ENCODE results near the gene SFTPD.

Gene SFTPD

DNA sequence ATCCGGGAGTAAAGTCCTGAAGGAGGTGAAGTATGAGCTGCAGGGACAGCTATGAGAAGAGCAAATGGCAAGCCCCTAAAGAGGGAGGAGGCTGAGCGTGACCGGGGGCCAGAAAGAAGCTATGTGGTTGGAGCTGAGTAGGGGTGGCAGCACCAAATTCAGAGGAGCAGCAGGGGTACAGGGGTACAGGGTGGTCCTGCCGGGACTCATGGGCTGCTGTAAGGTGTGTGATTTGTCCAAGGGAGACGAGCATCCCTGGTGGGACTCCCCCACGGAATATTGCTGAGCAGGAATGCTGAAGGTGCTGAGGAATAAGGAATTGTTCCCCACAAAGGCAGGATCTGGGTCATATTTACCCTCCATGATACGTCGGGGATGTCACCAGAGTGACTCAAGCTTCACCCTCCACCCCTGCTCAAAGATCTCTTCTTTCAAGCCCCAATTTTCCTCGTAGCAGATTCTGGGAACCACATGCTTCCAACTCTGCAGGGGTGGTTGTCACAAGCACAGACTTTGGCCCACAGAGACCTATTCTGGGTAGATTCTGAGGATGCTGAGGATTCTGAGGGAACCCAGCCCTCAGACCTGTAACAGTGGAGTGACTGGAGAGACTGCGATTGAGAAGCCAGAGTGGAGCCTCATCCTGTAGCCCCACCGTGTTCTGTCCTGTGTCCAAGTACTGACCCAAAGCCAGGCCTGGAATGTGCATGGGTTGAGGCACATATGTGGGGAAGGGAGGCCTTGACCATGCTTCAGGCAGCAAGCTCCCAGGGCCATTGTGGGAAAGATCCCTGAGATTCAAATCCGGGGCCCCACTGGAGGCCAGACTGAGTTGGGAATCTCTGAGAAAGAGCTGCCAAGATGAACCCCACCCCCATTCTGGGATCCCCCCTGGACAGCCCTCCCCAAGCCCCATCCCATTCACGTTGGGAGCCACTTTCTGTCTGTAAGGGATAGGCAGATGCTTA, 4.2 kb downstream of the SFTPD start:
- DNase-seq, result no peak

DNA sequence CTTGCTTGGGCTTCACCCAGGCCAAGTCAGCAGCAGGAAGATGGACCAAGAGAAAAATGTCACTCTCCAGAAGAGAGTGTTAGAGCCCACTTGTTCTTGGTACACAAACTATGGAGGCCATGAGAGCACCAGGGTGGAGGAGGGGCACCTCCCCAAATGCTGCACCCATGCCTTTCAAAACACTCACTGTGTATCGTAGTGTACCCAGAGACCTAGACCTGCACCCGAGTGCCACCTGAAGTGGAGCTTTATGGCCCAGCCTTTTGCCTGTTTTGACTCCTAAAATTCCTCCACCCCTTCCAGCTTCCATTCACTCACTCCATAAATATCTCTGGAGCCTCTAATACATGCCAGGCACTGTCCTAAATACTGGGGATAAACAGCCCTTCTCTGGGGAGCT, 5.0 kb downstream of the SFTPD start:
- DNase-seq, result no peak

- DNase-seq, result no peak
Measured at GRCh38 chr10:79942261-79943185, 6.4 kb downstream of the SFTPD start.

DNA sequence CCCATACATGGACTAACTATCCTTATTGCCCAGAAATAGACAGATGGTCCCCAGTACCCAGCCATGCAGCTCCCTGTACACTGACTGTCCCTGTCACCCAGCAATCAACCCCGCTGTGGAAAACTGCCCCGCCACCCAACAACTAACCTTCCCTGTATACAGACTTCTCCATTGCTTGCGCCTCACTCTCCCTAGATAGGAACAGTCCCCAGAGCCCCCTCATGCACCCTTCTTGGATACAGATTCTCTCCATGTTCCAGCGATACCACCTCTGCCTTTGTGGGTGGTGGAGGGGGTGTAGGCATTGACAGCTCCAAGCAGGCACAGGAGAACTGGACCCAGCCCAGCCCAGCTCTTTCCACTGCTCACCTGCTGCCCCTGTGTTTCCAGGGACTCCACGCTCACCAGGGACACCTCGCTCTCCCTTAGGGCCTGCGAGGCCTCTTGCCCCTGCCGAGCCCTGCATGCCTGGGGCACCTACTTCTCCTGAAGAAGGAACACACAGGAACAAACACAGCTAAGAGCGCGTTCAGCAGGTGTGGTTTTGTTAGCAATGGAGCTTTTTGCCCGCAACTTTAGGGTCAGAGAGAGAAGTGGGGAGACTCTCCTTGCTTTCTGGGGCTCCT, 7.2 kb downstream of the SFTPD start:
- no peak for DNase-seq

- no peak for DNase-seq
Measured at GRCh38 chr10:79941146-79941545, 7.8 kb downstream of the SFTPD start.

GRCh38 chr10:79940431-79940830, 8.5 kb downstream of the SFTPD start:
- DNase-seq, result no peak

DNA sequence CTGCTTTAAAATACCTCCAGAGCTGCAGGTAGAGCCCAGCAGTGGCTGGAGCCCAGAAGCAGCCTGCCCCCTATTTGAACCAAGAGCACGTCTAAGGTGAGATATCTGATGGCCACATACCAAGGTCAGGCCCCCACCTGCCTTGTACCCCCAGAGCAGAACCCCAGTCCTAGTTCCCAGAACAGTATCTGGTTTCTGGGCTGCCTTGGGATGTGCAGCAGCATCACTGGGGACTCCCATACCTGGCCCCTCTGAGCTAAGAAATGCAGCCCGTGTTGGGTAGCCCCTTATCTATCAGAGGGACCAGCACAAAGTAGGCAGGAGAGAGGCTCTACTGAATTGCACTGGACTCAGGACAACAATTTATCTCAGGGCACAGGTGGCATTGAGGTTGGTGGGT, 8.9 kb downstream of the SFTPD start:
- no peak for DNase-seq

GRCh38 chr10:79938728-79939406, 10.0 kb downstream of the SFTPD start:
- DNase-seq, result no peak

- no peak for DNase-seq
Measured at GRCh38 chr10:79937701-79938151, 11.2 kb downstream of the SFTPD start.

- no peak for DNase-seq
Measured at GRCh38 chr10:79936625-79937615, 12.0 kb downstream of the SFTPD start.

- DNase-seq, result no peak
Measured at GRCh38 chr10:79933961-79934360, 14.9 kb downstream of the SFTPD start.

DNA sequence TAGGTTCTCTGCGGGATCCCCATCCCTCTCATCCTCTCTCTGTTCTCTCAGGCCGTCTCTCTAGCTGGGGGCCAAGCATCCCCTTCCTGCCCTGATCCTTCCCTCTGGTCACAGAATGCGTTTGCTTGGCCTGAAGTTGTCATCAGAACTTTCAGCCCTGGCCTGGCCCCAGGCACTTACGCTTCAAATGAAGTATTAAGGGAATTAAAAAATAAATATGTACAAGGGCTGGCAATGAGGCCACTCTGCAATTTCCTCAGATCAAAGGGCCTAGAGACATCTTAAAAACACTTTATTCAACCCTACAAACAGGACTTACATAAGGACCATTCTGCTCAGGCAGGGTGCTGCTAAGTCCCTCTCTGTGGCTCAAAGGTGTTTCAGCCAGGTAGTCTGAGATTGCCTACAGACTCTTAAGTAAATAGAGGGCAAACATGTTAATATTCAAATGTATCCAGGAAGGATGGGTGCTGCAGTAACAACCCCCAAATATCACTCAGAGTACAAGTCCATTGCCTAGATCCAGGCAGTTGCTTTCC, 16.0 kb downstream of the SFTPD start:
- DNase-seq, result no peak

DNA sequence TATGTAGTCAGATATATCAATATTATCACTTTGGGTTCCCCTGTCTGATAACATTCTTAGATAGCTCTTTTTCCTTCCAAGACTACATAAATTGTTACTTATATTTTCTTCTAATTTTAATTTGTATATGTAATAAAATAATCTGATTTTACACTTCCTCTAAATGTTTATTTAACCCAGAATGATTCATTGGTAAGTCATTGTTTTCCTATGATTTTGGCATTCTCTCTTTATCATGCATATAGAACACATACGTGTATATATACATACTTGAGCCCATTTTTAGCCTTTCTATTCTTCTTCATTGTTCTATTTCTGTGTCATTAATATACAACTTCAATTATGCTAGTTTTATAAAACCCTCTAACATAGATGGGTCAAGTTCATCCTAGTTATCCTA, 16.6 kb downstream of the SFTPD start:
- DNase-seq, result no peak

GRCh38 chr10:79930751-79931150, 18.2 kb downstream of the SFTPD start:
- DNase-seq, result no peak

- no peak for DNase-seq
Measured at GRCh38 chr10:79930267-79930666, 18.6 kb downstream of the SFTPD start.

GRCh38 chr10:79929409-79929904, 19.4 kb downstream of the SFTPD start:
- DNase-seq, result peak; percentile 78

DNA sequence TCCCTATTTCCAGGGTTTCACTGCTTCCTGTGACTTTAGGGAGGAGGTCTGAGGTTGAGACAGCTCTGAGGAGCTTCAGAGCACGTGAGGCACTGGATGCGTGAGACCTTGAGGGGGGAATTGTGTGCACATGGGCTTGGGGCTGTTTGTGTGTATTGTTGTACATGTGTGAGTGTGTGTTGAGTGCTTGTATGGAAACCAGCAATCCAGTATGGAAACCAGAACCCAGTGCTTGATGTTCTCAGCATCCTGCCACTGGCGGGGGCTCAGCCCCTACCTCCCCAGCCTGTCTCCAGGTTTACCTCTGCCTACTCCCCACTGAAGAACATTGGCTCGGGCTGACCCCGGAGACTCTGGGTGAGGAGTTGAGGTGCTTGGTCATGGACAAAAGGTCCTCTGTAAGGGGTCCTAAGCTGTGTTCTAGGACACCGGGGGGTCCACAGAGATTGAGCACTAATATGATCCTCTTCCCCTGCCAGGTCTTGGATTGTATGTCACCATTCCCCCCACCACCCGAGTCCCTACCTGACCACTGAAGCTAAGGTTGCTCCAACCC, 20.8 kb downstream of the SFTPD start:
- DNase-seq, result no peak

DNA sequence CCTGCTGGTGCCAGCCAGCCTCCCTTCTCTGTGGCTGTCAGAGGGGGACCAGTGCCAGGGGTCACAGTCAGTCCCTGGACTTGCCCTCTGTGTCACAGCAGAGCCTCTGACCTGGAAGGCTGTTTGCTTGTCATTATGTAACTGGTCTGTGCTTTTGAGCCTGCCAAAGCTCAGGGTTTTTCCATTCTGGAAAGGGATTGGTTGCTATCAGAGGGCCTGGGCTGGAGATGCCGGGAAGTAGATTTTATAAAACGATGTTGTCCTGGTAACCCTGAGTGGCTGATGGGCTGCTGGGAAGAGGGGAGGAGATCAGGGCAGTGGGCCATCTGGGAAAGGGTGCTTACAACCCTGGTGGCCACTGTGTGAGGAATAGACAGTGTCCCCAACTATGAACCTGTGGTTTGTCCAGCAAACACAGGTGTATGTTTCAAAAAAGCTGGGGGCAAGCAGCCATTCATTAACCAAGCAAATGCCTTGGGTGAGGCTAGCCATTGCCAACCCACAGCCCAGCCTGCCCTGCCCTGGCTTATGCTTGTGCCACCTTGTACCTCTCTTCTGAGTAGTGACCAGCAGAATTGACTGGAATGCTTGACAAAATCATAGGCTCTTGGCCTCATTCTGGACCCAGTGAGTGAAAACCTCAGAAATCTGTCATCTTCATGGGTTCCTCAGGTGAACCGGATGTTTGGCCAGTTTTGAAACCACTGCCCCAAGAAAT, 21.6 kb downstream of the SFTPD start:
- DNase-seq, result no peak

- DNase-seq, result no peak
Measured at GRCh38 chr10:79926037-79926436, 22.9 kb downstream of the SFTPD start.

DNA sequence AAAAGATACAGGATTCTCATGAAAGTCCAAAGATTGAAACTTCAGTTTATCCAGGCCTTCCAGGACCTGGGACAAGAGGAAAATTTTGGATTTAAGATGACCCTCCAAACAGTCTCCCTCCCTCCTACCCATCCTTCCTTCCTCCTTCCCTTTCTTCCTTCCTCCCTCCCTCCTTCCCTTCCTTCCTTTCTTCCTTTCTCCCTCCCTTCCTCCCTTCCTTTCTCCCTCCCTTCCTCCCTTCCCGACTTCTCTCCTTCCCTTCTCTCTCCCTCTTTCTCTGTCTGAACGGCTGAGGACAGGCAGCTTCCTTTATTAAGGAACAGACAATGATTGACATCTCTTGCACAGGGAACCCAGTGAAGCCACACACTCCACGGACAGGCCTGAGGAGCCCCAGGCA, 23.3 kb downstream of the SFTPD start:
- no peak for DNase-seq
